SU-DHL-6 (cell line): Measurements from ENCODE around the gene PRKCA.

Source experiments
- H2AFZ ChIP-seq: fragments of 200-600 bp; sonication (generic); 2 replicates; pipeline ENCODE4 v1.6.1; 2014; ENCODE audit warnings: low read depth, mild to moderate bottlenecking, moderate library complexity, mixed read lengths, antibody characterized with exemption, low read length; ENCODE audit not compliant: severe bottlenecking
- H3F3A ChIP-seq: fragments of 200-600 bp; shearing (Covaris generic); 2 replicates; pipeline ENCODE4 v1.6.0; 2016; ENCODE audit warnings: antibody characterized with exemption, mild to moderate bottlenecking; ENCODE audit not compliant: insufficient read depth
- H3K27ac ChIP-seq: fragments of 200-600 bp; sonication (generic); 2 replicates; pipeline ENCODE4 v1.5.1; 2016; ENCODE audit warnings: low read depth, mild to moderate bottlenecking, low read length, moderate library complexity, mixed read lengths
- H3K27me3 ChIP-seq: fragments of 200-600 bp; sonication (generic), shearing (Covaris generic); 2 replicates; pipeline ENCODE4 v1.6.0; 2014; ENCODE audit warnings: mild to moderate bottlenecking, low read length
- H3K36me3 ChIP-seq: fragments of 200-600 bp; sonication (generic); 2 replicates; pipeline ENCODE4 v1.6.1; 2014; ENCODE audit warnings: mild to moderate bottlenecking, low read length, mixed read lengths
- H3K4me2 ChIP-seq: fragments of 300-600, 200-600 bp; shearing (Covaris generic), sonication (generic); 2 replicates; pipeline ENCODE4 v1.6.0; 2014; ENCODE audit warnings: low read length, low read depth, mild to moderate bottlenecking; ENCODE audit not compliant: poor library complexity, severe bottlenecking
- H3K4me3 ChIP-seq: fragments of 200-600 bp; sonication (generic); 2 replicates; pipeline ENCODE4 v1.5.1; 2014; ENCODE audit warnings: antibody characterized with exemption, low read length, mild to moderate bottlenecking, mixed read lengths; ENCODE audit not compliant: insufficient read depth, poor library complexity, severe bottlenecking
- H3K79me2 ChIP-seq: fragments of 200-600 bp; sonication (generic); 2 replicates; pipeline ENCODE4 v1.6.1; 2014; ENCODE audit warnings: mild to moderate bottlenecking, low read length, moderate library complexity; ENCODE audit not compliant: insufficient read depth
- H3K9ac ChIP-seq: fragments of 200-600 bp; sonication (generic); 2 replicates; pipeline ENCODE4 v1.7.0; 2014; ENCODE audit warnings: mild to moderate bottlenecking, low read length
- H3K9me2 ChIP-seq: fragments of 200-600 bp; sonication (generic); replicated peaks from 2 replicates; pipeline ENCODE4 v1.6.1; 2014; ENCODE audit warnings: low read length; ENCODE audit not compliant: insufficient read depth
- H3K9me3 ChIP-seq: fragments of 200-600 bp; sonication (generic); 2 replicates; pipeline ENCODE4 v1.6.1; 2014; ENCODE audit warnings: low read length, mixed read lengths; ENCODE audit not compliant: insufficient read depth
- H4K20me1 ChIP-seq: fragments of 200-600 bp; sonication (generic); 2 replicates; pipeline ENCODE4 v1.6.1; 2014; ENCODE audit warnings: low read depth, mild to moderate bottlenecking, antibody characterized with exemption, low read length, moderate library complexity, mixed read lengths
- CTCF ChIP-seq: fragments of 200-600 bp; sonication (generic); IDR thresholded peaks from one replicate; pipeline ENCODE4 v1.5.1; 2017; ENCODE audit warnings: antibody characterized with exemption, mild to moderate bottlenecking, low read length, moderate library complexity; ENCODE audit not compliant: insufficient read depth, poor library complexity, severe bottlenecking
- EZH2phosphoT487 ChIP-seq: fragments of 200-600 bp; sonication (generic), shearing (Covaris generic); conservative IDR thresholded peaks from 2 replicates; pipeline ENCODE4 v1.6.1; 2018; ENCODE audit warnings: mild to moderate bottlenecking, antibody characterized with exemption, low read length, moderate library complexity, mixed read lengths

Gene PRKCA

GRCh38 chr17:66749217-66749832, 446.9 kb downstream of the PRKCA start:
- Histone ChIP-seq H3K4me3 (no peak overlapping the region), H3K4me2 (no peak overlapping the region), H3F3A (no peaks in the 10 kb centered on the region), H4K20me1 (no peaks in the 10 kb centered on the region), H3K27me3 (no peaks in the 10 kb centered on the region), H3K36me3 (peaks cover 5% of the 10 kb centered on the region; the same call in 1 of the 2 replicates), H3K9me2 (no peaks in the 10 kb centered on the region), H3K9me3 (no peaks in the 10 kb centered on the region), H2AFZ (no peak overlapping the region), H3K79me2 (no peaks in the 10 kb centered on the region), H3K9ac (no peak overlapping the region), H3K27ac (no peak overlapping the region)
- TF ChIP-seq EZH2phosphoT487 (no peak), CTCF (no peak)

- no peak overlapping the region for H3K27ac ChIP-seq
- no peak overlapping the region for H3K4me2 ChIP-seq
- H3K9me2 ChIP-seq: no peaks in the 10 kb centered on the region
- no peaks in the 10 kb centered on the region for H3K9me3 ChIP-seq
- no peak overlapping the region for H2AFZ ChIP-seq
- H4K20me1 ChIP-seq: no peaks in the 10 kb centered on the region
- TF ChIP-seq CTCF: no peak
- no peak for TF ChIP-seq EZH2phosphoT487
- H3K27me3 ChIP-seq: no peaks in the 10 kb centered on the region
- no peaks in the 10 kb centered on the region for H3K79me2 ChIP-seq
- H3K4me3 ChIP-seq: no peak overlapping the region
- H3K9ac ChIP-seq: no peak overlapping the region
- H3F3A ChIP-seq: no peaks in the 10 kb centered on the region
- H3K36me3 ChIP-seq: peaks cover 5% of the 10 kb centered on the region; the same call in 1 of the 2 replicates
These were observed 447.7 kb downstream of the PRKCA start for GRCh38 chr17:66750116-66750515.

- Histone ChIP-seq H3F3A (no peaks in the 10 kb centered on the region), H3K27me3 (no peaks in the 10 kb centered on the region), H2AFZ (no peak overlapping the region), H3K9ac (no peak overlapping the region), H3K9me2 (no peaks in the 10 kb centered on the region), H3K79me2 (no peaks in the 10 kb centered on the region), H3K4me2 (no peak overlapping the region), H3K9me3 (no peaks in the 10 kb centered on the region), H3K36me3 (peaks cover 5% of the 10 kb centered on the region; the same call in 1 of the 2 replicates), H3K4me3 (no peak overlapping the region), H3K27ac (no peak overlapping the region), H4K20me1 (no peaks in the 10 kb centered on the region)
- no peak for TF ChIP-seq CTCF
- no peak for TF ChIP-seq EZH2phosphoT487
These were observed 448.5 kb downstream of the PRKCA start for GRCh38 chr17:66750781-66751543.
